Measurements from ENCODE around the gene CCDC171.
"Not testable (repeated sequence)": the region's sequence is repeated elsewhere in the genome, so short reads cannot be mapped to it uniquely, and the experiment has no call there.

CCDC171 gene

DNA sequence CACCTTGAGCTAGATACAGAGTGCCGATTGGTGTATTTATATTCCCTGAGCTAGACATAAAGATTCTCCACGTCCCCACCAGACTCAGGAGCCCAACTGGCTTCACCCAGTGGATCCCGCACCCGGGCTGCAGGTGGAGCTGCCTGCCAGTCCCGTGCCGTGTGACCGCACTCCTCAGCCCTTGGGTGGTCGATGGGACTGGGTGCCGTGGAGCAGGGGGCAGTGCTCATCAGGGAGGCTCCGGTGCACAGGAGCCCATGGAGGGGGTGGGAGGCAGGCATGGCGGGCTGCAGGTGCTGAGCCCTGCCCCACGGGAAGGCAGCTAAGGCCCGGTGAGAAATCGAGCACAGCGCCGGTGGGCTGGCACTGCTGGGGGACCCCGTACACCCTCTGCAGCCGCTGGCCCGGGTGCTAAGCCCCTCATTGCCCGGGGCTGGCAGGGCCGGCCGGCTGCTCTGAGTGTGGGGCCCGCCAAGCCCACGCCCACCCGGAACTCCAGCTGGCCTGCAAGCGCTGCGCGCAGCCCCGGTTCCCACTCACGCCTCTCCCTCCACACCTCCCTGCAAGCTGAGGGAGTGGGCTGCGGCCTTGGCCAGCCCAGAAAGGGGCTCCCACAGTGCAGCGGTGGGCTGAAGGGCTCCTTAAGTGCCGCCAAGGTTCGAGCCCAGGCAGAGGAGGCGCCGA, 147.2 kb downstream of the CCDC171 start:
- not testable (repeated sequence) for DNase-seq

DNA sequence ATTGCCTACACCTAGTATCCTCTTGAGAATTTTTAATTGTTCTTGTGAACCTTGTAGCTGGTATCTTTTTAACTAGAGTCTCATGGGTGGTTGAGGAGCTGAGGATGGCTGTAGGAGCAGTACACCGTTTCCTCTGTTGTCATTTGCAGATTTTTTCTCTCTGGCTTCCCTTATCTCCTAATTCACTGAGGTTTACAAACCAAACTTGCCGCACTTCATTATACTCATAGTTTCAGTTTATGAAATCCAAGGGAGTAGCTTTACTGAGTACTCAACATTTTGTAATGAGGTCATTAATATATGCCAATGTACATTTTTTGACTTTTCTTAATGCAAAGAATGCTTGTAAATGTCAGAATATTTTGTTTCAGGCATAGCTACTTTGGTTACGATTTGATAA, 154.2 kb downstream of the CCDC171 start:
- DNase-seq: no peak

DNA sequence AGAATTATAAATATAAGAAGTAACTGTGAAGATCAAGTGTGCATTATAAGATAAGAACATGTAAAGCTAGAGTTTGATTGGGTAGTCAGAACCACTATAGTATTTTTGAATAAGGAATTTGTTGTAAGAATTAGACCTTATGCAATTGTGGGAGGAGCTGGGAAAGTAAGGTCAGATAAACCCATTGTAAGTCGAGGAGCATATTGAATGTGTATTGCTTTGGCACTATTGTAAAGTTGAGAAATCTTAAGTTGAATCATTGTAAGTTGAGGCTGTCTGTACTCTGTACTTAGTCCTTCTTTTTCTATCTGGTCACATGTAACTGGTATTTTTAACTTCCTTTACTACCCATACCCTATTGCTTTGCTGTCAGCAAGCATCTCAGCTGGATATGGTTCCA, 158.7 kb downstream of the CCDC171 start:
- no peak for DNase-seq

DNA sequence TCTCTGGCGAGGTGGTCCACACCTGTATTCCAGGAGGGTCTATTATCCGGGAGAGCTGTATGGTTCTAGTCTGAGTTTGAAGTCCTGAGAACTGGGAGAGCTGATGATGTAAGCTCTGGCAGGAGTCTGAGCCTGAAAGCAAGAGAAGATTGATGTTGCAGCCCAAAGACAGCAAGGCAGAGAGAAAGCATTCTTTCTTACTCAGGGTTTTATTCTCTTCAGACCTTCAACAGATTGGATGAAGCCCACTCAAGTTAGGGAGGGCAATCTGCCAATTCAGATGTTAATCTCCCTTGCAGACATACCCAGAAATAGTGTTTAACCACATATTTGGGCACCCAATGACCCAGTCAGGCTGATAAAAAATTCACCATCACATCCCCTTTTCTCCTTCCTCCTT, 159.1 kb downstream of the CCDC171 start:
- DNase-seq: peak; percentile 27

DNA sequence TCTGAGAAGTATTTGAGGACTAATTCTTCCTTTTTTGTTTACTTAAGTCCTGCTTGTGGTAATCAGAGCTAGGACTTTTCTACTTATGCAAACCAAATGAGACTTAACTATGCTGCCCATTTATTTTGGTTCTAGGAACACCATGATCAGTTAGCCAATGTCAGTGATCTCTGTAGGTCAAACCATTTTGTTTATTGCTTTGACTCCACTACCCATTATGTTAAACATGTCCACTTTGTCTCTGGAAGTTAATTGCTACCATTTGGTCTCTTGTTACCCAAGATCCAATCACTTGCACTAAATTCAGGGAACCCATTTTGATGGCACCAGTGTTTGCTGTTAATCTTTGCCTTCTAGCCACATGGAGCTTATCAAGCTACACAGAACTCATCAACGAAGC, 161.9 kb downstream of the CCDC171 start:
- no peak for DNase-seq

DNA sequence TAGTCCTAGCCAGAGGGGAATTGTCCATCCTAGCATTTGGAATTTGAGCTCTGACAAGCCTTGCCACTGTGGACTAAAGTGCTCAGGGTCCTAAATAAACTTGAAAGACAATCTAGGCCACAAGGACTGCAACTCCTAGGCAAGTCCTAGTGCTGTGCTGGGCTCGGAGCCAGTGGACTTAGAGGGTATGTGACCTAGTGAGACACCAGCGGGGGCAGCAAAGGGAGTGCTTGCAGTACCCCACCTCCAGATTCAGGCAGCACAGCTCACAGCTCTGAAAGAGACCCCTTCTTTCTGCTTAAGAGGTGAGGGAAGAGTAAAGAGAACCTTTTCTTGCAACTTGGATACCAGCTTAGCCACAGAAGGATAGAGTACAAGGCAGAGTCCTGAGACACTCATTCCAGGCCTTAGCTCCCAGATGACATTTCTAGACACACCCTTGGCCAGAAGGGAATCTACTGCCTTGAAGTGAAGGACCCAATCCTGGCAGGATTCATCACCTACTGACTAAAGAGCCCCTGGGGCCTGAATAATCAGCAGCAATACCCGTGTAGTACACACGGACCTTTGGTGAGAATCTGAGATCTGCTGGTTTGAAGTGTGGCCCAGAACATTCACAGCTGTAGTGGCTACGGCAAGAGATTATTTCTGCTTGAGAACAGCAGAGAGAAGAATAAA, 164.6 kb downstream of the CCDC171 start:
- no peak for DNase-seq

DNA sequence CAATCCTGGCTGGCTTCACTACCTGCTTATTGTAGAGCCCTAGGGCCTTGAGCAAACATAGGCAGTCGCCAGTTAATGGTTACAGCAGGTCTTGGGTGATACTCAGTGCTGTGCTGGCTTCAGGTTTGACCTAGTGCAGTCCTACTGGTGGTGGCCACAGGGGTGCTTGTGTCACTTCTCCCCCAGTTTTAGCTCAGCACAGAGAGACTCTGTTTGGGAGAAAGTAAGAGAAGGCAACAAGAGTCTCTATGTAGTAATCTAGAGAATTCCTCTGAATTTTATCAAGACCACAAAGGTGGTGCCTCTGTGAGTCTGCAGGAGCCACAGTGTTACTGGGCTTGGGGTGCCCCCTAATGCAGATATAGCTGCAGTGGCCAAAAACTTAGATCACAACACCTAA, 165.6 kb downstream of the CCDC171 start:
- no peak for DNase-seq

DNA sequence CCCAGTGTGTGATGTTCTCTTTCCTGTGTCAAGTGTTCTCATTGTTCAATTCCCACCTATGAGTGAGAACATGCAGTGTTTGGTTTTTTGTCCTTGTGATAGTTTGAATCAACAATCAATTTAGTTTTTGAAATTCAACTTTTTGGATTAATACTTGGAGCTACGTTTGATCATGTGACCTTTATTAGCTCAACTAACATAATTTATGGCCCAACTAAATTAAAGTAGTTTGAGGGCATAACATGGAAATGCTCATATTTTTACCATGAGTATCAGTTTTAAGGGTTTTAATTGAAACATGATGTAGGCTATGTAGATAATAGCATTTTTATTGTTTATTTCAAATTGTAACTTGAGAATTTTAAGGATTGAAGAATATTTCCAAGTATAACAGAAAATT, 168.0 kb downstream of the CCDC171 start:
- DNase-seq: no peak

DNA sequence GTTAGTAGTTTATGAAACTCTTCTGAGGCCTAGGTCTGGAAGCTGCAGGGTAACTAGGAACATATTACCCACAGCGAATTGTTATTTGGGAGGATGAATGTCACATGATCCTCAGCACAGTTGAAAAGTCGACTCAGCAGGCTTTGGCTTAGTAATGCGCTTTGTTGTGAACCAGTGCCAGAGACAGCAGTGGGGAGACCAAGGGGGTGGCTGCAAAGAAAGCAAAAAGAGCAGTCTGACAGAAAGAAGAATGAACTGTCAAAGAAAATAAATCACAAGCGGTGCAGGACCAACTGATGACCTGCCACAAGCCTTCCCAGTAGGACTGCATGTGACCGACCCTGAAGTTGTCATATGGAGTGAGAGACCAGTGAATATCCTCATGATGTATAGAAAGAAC, 170.0 kb downstream of the CCDC171 start:
- no peak for DNase-seq

DNA sequence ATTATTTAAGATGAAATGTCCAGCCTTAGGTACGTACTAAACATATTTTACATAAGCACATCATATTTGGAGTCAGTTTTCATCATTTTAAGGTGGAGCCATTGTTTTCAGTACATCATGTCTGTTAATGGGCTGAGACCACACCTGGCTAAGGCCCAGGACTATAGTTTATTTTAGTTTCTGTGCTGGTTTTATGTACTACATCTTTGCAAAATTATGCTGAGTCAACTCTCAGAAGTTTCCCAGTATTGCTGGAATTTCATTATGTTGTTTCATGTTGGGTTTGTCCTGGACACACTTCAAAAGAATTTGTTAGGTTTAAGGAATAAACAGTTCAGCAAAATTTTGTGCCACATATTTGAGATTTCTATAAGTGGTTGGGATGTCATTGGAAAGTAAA, 171.2 kb downstream of the CCDC171 start:
- peak; percentile 10 for DNase-seq

DNA sequence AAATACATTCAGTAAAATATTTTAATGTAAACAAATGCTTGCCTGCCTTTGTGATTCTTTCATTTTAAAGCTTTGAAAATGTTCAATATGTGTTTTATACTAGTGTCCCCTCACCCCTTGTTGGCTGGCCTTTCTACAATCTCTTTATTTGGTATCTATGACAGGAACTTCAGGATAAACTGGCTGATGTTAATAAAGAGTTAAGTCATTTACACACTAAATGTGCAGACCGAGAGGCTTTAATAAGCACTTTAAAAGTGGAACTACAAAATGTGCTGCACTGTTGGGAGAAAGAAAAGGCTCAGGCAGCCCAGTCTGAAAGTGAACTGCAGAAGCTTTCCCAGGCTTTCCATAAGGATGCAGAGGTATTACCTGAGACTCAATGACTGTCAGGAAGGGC, 171.8 kb downstream of the CCDC171 start:
- no peak for DNase-seq

DNA sequence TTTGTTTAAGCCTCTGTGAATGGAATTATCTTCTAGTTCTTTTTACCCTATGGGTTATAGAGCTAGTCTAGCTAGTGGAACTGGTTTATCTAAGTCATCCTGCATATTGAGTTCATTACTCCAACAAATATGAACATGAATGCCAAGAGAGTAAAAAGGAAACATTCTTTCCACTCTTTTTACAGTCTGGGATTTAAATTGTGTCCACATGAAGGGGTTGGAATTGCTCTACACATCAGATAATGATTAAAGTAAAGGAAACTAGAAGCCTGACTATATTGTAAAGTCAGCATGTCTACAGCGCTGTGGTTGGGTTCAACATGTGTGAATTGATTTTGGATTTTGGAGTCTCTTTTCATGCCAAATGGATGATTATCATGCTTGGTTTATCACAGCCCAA, 173.1 kb downstream of the CCDC171 start:
- DNase-seq: no peak

DNA sequence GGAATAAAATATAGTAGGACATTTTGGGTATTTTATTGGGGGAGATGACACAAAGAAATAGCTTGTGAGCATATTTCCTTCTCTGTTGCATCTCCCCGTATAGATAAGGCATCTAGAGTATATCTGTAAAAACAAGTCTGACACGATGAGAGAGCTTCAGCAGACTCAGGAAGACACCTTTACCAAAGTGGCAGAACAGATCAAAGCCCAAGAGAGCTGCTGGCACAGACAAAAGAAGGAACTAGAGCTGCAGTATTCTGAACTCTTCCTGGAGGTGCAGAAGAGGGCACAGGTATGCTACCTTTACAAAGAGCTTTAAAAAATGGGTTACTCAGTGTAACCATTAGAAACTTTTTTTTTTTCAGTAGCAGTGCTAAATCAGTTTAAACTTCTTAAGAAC, 176.7 kb downstream of the CCDC171 start:
- no peak for DNase-seq

DNA sequence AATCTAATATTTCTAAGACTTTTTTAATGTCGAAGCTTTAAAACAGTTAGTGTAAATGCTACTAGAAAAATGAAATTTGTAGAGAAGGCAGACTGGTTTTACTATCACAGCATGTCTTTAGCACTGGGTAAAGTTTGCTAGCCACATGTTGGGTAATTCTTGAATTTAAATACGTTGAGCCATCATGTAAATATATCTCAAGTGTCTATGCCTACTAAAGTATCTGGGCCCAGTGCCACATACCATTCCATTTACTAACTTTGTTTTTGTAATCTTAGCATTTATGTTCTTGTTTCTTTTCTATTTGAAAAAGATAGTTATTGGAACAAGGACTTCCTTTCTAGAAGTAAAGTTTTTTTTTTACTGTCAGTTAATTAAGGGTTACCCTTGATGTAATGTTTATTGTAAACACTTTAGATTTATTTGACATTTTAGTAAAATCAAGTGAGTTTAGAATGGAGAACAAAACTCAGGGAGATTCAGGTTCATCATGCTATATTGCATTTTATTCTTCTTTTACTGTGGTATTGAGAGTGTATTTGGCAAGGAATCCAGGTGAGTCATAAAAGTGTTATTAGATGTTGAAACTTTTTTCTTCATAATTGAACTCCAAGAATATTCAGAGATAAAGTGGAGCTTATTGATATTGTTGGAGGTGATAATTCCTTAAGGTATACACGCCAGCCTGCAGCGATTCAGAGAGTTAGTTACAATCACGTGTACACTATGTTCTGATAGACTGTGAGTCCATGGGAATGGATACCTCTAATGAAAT, 182.4 kb downstream of the CCDC171 start:
- DNase-seq: peak; percentile 3

DNA sequence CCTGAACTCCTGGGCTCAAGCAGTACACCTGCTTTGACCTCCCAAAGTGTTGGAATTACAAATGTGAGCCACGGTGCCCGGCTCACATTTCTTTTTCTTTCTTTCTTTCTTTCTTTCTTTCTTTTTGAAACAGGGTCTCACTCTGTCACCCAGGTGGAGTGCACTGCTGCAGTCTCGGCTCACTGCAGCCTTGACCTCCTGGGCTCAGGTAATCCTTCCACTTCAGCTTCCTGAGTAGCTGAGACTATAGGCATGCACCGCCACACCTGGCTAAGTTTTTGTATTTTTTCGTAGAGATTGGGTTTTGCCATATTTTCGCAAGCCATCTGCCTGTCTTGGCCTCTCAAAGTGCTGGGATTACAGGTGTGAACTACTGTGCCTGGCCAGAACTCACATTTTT, 183.7 kb downstream of the CCDC171 start:
- DNase-seq: no peak

DNA sequence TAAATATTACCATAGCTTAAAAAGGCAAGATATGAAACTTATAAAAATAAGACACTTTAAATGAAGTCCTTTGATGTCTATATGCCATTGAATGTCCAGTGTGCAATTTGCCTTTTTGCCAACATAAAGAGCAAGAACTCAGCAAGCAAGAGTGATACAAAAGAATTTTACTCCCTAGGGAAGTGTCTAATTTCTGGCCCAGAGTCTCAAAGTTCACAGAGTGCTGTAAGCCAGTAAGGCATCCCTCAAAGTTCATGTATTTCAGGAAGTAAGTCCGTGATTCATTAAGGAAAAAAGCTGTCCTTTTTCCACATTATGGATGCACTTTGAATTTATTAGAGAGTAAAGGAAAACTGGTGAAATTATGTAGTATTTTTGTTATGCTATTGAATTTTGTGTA, 185.2 kb downstream of the CCDC171 start:
- DNase-seq: no peak

DNA sequence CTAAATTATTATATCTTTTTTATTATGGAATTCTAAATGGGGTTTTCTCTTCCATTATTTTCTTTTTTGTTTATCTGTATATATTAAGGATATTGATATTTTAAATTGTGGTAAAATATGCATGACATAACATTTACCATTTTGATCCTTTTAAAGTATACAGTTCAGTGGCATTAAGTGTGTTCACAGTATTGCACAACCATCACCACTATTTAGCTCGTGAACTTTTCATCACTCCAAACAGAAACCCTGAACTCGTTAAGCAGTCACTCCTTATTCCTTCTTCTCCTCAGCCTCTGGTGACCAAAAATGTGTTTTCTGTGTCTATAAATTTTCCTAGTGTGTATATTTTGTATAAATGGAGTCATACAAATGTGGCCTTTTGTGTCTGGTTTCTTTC, 188.2 kb downstream of the CCDC171 start:
- DNase-seq: no peak

DNA sequence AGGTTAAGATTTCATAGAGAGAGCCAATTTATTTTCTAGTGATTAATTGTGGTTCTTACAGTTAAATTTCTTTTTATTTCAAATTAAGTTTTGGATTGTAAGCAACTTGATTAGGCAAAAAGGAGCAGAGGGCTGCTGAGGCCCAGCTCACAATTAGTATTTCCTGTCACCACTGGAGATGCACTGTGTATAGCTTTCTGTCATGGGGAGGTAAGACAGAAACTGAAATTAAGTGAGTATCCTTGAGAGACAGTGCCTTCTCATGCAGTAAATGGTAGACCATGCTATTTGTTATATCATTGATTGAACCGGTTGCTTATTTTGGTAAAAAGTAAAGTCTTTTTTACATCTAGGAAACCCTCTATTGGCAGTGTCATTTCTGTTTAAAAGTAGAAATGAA, 190.7 kb downstream of the CCDC171 start:
- DNase-seq: no peak

DNA sequence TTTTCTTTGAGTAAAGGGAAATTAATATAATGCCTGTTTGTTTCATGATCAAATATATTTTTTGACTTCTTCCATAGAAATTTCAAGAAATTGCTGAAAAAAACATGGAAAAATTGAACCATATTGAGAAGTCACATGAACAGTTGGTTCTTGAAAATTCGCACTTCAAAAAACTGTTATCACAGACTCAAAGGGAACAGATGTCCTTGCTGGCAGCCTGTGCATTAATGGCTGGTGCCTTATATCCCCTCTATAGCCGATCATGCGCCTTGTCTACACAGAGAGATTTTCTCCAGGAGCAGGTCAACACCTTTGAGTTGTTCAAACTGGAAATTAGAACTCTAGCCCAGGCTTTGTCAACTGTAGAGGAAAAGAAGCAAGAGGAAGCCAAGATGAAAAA, 191.4 kb downstream of the CCDC171 start:
- no peak for DNase-seq

DNA sequence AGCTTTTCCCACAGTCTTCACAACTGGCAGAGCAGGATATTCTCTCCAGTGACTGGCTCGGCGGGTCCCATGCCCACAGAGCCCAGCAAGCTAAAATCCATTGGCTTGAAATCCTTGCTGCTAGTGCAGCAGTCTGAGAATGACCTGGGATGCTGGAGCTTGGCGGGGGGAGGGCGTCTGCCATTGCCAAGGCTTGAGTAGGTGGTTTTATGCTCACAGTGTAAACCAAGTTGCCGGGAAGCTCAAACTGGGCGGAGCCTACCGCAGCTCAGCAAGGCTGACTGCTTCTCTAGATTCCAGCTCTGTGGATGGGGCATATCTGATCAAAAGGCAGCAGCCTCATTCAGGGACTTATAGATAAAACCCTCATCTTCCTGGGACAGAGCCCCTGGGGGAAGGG, 194.1 kb downstream of the CCDC171 start:
- no peak for DNase-seq

DNA sequence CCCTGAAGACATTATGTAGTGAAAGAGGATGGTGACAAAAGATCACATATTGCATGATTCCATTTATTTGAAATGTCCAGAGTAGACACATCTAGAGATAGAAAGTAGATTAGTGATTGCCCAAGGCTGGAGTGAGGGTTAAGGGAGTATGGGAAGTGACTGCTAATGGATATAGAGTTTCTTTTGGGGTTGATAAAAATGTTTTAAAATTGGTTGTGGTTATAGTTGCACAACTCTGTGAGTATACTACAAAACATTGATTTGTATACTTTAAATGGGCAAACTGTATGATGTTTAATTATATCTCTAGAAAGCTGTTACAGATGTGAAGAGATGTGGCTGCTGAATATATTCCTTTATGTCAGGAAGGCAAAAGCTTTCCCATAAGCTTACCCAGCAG, 202.8 kb downstream of the CCDC171 start:
- DNase-seq: no peak

DNA sequence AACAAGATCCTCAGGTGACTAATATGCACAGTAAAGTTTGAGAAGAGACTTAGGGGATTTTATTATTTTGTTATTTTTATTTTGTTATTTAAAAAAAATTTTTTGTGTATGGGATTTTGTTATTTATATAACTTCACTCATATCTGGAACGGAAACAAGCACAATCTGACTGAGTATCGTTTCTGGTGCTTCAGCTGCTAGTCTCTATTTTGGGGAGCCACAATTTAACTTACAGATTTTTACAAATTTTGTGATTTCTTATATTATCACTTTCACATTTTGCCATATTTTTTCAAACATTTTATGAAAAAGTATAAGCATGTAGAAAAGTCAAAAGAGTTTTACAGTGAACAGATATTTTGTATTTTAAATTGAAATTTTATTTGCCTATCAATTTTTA, 208.7 kb downstream of the CCDC171 start:
- DNase-seq: no peak

DNA sequence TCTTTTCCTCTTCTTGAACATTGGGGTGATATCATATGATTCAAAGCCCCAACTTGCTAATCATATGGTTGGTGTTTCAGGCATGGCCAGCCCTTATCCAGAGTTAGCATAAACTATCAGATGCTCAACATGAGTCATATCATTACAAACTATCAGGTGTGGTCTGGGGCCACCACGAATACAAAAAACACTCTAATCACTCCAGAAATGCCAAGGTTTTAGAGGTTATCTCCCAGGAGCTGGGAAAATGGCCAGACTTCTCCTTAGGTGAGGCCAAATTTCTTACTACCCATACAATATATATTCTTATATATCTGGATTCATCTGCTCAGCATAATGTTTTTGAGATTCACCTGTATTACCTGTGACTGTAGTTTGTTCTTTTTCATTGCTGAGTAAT, 210.5 kb downstream of the CCDC171 start:
- DNase-seq: no peak

DNA sequence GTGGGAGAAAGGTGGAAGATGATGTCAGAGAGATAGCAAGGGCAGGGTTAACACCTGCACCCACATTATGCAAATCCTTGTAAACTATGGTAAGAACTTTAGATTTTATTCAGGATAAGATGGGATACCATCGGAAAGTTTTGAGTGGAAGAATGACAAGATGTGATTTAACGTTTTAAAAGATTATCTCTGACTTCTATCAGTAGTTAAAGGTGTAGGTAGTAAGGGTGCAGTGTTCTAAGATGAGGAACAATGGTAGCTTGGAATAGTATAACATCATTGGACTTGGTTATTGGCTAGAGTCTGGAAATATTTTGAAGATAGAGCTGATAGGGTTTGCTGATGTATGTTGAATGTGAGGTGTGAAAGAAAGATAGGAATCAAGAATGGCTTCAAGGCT, 211.3 kb downstream of the CCDC171 start:
- DNase-seq: no peak

All from DMS79 treated with DMSO at 0.1 percent for 48 hours (cell line).